T47D (cell line): Measurements from ENCODE around the gene FAM83C.

Experiments
- DNase-seq, 2 experiments: peaks; one replicate each; pipeline versions ENCODE4 v3.0.0 to v3.0.0-alpha.2; 2011 to 2012; ENCODE audit warnings: low read depth in 1 of 2, low spot score in 1 of 2
- JUND ChIP-seq: IDR thresholded peaks from 2 replicates; pipeline ENCODE4 v1.6.1; 2012; ENCODE audit warnings: low read depth
- in situ Hi-C: cut with HindIII; loops from 2 replicates; pipeline ENCODE4 v1.10.0; 2016; ENCODE audit warnings: low sequenced_read_pairs, low pct_unique_long_range_greater_than_20kb

FAM83C gene

DNA sequence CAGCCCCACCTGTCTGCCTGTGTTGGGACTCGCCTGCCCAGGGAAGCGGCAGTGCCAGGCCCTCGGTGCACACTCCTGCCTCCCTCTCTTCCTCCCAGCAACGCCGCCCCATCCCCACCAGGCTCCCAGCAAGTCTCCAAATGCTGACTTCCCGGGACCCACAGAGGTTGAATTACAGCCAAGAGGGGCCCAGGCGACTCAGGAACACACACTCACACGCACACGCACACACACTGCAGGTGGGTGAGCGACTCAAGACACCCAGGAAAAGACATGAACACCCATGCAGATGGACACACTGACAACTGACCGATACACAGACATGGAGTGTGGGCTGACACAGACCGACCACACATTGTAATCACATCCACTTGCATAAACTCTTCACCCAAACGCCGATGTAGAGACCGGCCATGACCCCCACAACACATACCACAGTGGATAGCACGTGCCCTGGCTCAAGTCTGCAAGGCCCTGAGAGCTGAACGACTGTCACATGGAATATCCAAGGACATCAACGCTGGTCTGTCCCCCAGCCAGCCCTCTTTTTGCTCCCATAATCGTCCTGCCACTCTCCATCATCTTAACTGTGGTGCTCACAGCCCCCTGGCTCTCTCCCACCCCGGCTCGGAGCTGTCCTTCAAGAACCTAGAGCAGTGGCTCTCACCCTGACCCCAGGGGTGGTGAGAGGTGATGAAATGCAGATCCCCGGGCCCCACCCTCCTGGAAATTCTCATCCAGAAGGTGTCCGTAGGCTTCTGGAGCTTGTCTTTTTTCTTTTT lies 470 bp upstream of the FAM83C start:
- TF ChIP-seq JUND, result no peak
- DNase-seq, result no peak
- in situ Hi-C loops, result no loop called here

DNA sequence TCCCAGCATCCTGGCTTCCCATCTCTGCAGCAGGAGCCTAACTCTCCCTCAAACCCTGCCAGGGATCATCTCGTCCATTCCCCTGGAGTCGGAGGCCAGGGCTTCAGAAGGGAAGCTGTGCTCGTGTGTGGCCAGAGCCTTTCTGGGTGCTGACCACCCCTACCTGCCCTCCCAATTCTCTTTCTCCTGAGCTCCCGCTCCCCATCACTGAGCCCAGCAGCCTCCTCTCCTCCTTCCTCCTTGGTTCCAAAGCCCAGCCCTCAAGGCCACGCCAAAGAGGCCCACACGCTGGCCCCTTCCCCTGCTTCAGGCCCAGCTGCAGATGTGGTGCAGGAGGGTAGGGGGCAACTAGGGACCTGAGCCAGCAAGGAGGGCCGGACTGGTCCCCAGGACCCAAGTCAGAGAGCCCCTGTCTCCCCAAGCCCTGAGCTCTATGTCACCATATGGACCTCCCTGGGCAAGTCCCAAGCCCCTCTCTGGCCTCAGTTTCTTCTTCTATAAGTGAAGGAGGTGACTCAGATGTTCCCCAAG lies 1.3 kb downstream of the FAM83C start:
- TF ChIP-seq JUND, result no peak
- in situ Hi-C loops, result no loop called here
- no peak for DNase-seq

DNA sequence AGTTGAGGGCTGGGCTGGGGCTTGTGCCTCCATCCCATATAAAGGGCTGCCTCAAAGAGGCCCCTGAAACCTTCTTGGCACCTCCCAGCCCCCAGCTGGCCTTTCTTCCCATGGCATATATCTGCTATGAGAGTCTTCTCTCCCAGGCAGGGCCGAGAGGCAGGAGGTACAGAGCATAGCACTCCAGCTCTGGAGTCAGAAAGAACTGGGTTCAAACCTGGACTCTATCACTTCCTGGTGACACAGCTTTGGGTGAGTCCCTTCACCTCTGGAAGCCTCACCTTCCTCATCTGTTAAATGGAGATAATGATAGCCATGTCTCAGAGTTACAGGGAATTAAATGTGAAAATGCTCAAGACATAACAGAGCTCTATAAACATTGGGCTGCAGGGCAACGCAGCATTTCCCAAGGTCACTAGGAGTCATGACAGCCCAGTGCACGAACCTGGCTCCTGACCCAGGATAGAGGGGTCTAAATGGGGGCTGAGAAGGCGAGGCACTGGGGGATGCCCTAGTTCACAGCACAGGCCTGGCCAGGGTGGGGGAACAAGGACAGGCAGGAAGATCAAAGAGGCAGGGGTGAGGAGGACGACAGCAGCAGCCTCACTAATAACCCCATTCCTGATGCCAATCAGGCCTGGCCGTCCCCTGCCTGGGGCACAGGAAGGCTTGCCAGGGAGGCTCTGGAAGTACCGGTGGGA lies 1.9 kb downstream of the FAM83C start:
- TF ChIP-seq JUND, result no peak
- in situ Hi-C loops, result no loop called here
- DNase-seq, result no peak

DNA sequence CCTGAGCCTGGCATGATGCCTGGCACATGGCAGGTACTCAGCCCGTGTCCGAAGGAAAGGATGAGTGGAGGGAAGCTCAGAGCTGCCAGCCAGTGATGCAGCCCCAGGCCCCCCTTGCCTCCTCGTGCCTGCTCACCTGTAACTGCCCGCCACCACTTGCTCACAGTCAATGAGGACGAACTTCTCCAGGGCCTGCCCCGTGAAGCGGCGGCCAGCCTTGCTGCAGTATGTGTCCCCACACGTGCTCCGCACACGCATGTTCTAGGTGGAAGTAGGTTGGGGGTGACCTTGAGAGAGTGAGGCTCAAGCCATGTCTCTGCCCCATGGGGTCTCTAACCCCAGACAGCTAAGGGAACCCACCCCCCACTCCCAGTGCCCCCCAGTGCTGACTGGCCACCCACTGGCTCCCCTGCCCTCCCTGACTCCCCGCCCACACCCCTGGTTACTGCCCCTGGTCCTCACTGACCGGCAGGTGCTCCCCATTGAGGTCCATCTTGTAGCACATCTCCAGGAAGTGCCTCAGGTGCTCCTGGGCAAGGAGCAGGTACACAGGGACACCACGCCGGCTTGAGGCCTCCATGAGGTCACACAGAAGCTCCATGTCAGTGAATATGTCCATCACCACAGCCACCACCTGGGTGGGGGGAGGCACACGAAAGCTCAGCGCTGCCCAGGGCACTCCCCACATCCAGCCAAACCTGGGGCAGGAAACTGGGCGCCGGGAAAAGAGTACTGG lies 3.7 kb downstream of the FAM83C start:
- in situ Hi-C loops, result no loop called here
- no peak for DNase-seq
- TF ChIP-seq JUND, result no peak

DNA sequence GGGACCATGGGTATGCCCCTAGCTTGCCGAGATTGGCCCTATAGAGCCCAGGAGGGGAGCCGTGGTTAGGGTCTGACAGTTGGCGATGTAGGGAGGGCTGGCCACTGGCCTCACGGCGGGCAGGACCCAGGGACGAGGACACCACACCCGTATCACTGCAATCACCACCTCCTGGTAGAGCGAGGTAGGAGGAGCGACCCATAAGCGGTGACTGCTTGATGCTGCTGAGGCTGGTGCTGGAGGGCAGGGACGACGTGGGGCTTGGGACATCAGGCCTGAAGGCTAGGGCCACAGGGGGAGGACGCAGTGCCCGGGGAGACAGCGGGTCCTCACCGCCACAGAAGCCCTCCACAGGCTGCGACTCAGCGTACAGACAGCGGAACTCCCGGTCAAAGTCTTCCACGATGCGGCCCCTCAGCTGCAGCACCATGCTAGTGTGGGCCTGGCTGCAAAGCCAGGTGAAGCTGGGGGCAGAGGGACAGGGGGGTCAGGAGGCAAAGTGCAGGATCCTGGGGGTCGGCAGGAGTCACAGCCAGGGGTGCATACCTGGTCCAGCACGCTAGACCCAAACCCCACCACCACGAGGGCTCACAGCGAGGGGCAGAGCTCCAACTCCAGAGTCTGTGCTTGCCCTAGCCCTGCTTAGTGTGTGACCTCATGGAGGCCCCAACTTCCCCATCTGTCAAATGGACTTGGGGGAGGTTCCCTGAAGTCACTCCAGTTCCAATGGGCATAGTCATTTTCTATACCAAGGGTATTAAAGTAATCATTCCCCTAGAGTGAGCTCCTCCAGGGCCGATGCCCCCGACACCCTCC lies 4.5 kb downstream of the FAM83C start:
- TF ChIP-seq JUND, result no peak
- in situ Hi-C loops, result no loop called here
- no peak for DNase-seq

DNA sequence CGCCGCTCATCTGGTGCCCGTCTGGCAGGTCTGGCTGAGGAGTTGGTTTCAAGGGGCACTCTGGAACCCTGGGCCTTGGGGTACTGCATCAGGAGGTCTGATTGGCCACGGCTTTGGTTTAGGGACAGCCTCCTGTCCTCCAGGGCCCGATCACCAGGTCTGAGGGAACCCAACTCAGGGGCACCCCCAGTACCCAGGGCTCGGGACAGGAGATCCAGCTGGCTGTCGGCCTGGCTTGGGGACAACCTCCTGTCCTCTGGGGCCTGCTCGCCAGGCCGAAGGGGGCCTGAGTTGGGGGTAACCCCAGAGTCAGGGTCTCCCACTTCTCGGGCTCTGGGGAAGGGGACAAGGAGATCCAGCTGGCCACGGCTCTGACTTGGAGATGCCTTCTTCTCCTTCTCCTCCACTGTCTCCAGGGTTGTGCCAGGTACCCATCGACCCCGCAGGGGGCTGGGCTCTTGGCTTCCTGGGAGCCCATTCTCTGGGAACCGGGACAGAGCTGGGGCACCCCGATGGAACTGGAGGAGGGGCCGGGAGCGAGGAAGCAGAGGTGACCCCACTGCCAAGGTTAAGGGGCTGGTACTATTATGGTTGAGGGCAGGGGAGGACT lies 5.2 kb downstream of the FAM83C start:
- no peak for DNase-seq
- no peak for TF ChIP-seq JUND
- in situ Hi-C loops, result no loop called here

DNA sequence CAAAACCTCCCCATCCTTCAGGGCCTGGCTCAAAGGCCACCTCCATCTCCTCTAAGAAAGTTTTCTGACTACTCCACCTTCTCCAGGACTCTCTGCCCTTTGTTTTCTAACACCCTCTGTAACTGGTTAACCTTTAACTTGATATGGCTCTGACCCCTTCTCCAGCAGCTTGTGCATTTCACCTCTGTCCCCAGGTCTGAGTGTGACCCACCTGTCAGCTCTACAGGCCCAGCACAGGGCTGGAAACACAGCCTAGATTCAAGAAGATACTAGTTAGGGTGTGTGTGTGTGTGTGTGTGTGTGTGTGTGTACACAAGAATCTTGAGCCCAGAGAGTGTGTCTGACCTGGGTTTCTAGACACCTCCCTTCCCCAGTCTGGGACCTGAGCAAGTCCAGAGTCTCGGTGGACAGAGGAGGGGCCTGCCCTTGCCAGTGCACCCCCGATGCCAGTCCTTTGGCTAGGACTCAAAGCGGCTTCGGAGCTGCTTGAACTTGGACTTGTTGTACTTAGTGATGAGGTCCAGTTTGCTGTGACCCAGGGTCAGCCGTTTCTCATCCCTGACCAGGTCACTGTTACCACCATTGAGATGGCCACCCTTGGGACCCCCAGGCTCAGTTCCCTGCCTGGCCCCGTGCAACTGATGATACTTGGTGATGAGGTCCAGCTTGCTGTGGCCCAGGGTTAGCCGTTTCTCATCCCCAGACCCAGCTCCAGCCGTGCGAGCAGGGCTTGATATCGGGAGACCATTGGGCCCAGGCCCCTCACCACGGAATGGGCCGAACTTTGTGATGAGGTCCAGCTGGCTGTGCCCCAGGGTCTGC lies 5.9 kb downstream of the FAM83C start:
- TF ChIP-seq JUND, result no peak
- in situ Hi-C loops, result no loop called here
- DNase-seq, result no peak

DNA sequence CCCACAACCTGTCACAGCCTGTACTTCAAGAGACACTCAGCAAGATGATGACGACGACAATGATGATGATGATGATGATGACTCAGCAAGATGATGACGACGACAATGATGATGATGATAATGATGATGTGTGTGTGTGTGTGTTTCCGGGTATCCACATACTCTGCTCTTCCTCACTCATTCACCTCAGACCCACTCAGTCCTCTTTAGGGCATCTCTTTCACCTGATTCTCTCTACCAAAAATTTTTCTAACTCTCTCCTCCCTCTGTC lies 6.5 kb downstream of the FAM83C start:
- DNase-seq, result peak in 1 of 2 experiments; percentile 37
- in situ Hi-C loops, result no loop called here
- no peak for TF ChIP-seq JUND

DNA sequence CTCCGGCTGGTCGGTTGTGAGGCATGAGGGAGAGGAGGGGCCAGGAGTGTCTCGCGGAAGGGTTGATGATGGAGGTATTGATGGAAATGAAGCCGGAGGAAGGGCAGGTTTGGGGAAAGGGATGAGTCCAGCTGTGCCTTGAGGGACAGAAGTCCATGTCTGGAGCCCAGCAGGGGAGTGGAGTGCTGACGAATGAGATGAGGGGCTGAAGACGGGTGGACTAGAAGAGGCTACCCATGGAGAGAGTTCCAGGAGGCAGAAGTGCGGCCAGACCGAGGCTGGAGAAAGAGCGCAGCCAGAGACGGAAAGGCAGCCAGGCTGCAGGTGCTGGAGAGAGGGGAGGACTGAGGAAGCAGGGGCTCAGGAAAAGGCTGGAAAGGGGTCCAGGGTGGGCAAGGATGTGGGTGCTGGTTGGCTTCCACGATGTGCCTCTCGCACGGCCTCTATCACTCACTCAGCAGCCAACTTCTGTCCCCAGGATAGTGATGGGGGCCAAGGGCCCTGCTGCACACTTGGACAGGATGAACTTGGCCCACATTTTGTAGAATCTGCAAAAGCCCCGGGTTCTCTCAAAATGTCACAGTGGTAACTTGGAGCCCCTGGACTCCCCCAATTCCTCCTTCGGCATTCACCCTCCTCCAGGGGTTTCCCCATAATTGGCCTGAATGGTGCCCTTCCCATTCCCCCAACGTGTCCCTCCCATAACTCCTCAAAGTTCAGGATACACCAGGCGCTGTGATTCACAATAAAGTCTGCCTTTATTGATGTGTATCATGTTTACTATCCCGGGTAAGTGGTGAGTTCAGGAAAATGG lies 7.0 kb downstream of the FAM83C start:
- DNase-seq, result no peak
- in situ Hi-C loops, result no loop called here
- no peak for TF ChIP-seq JUND

DNA sequence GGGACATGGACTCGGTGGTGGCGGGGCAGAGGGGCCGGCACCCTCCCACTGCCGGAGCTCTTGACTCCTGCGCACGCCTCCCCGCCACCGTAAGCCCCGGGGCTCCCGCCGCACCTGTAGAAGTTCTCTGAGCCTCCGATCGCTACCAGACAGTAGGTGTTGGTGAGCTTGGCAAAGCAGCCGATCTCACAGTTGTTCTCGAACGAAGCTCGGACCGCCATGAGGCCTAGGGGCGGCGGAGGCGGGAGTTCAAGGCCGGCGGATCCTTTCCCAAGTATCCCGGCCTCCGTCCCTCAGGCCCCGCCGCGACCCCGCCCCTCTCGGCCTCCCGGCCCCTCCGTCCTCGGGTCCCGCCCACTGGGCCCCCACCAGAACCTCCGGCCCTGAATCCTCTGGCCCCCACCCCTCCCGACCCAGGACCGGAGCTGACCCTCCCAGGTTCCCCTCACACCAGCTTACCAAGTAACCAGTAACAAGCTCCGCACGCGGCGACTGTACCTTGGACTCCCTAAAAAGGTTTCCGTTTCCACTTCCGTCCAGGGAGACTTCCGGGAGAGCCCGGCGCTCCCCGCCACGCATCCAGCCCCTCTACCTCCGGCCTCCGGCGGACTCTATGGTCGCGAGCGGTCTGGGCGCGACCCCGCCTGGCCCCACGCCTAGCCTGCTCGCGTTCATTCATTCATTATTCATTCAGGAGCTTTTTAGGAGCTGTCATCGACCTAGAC lies 7.8 kb downstream of the FAM83C start, which contains the start of gene EIF6:
Gene EIF6, minus strand, starts transcription at position 506 of the 725 bp plus-strand sequence. Its CDS starts 285 bp downstream, at position 221.
- in situ Hi-C loops, result no loop called here
- no peak for TF ChIP-seq JUND
- DNase-seq, result peak; percentile 93
